AG09309 (cell line): ENCODE data around the gene ZNF365.
"Not testable (repeated sequence)": the region's sequence is repeated elsewhere in the genome, so short reads cannot be mapped to it uniquely, and the experiment has no call there.

Source experiments
- DNase-seq: peaks from one replicate; pipeline ENCODE4 v3.0.0-alpha.2; 2010; ENCODE audit warnings: low read depth
- H3K4me3 ChIP-seq: 2 replicates; pipeline ENCODE4 v1.5.1; 2011; ENCODE audit warnings: mild to moderate bottlenecking, low read depth, low read length, moderate library complexity; ENCODE audit not compliant: control insufficient read depth
- CTCF ChIP-seq: IDR thresholded peaks from 2 replicates; pipeline ENCODE4 v1.5.1; 2011; ENCODE audit warnings: mild to moderate bottlenecking, low read depth, low read length, inconsistent platforms; ENCODE audit not compliant: insufficient read depth, control insufficient read depth; ENCODE audit errors: missing control alignments

The ZNF365 gene

DNA sequence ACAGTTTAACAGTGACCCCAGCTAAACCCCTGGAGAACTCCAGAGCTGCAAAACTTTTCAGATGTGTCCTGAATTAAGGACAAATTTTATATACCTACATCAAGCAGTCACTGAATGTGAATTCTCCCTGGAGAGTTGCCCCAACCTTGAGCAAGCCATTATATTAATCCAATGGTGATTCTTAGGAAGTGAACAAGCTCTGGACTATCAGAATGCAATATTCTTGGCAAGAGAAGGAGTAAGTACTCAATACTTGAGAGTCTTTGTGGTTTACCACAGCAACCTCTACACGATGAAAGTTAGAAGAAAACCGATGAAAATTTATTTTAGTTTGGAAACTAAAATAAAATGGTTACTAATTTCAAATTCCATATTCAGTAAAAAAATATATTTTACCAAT is 19.3 kb upstream of the ZNF365 start:
- no peak for TF ChIP-seq CTCF
- peak; percentile 48 for DNase-seq
- H3K4me3 ChIP-seq = no peak overlapping the region

- H3K4me3 ChIP-seq = no peak overlapping the region
- no peak for DNase-seq
- TF ChIP-seq CTCF = no peak
Measured at GRCh38 chr10:62356447-62356846, 17.7 kb upstream of the ZNF365 start.

DNA sequence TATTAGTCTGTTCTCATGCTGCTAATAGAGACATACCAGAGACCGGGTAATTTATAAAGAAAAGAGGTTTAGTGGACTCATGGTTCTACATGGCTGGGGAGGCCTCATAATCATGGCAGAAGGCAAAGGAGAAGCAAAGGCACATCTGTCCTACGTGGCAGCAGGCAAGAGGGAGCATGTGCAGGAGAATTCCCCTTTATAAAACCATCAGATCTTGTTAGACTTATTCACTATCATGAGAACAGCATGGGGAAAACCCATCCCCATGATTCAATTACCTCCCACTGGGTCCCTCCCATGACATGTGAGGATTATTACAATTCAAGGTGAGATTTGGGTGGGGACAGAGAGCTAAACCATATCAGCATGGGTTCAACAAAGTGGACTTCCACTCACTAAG is 16.0 kb upstream of the ZNF365 start:
- not testable (repeated sequence) for DNase-seq, H3K4me3 ChIP-seq

DNA sequence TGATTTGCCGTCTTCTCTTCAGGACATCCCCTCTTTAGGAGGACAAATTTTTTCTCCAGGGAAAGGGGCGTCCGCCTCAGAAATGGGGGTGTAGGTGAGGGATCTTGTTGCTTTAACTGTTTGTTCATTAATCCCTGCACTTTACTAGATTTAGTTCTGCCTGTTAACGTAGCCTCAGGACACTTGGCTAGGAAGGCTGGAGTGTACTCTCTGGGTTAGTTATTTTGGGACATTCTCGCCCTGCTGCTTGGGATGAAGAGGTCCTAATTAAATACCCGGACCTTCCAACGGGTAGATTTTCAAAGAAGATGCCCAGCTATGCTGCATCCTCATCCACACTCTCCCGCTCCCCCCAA is 552 bp upstream of the ZNF365 start:
- H3K4me3 ChIP-seq = peak overlapping the region; percentile 69
- no peak for TF ChIP-seq CTCF
- DNase-seq = no peak

DNA sequence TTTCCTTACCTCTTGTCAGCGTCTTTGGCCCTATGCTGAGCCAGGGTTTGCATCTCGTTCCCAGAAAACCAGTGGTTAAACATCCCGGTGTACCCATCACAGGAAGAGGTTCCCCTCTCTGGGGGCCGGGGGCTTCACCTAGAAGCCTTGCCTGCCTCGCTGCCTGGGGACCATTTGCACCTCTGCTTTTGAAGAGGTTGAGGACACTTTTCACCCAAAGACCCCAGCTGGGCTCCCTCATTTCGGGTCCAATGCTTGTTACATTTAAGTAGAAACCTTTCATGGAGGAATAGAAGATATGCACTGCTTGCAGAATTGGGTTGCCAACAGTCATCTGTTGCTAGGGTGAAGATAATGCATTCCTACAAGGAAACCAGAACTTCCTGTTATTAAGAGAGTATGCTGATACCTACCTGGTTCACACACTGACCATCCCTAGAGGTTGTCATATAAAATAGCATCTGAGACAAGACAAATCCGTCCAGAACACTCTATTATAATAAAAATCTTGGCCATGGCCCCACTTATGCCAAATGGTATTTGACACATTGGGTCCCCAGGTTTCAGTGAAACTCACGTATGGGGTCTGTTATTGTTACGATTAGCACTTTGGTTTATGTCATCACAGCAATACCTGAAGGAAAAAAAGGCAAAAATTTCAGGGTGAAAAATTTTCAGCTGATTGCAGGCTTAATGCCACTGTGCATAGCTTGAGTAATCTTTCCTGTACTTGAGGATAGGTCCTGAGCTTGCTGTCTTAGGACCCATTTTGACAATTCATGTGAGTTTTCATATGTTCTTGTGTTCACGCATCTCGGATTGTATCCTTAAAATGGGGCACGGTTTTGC is 917 bp downstream of the ZNF365 start:
- DNase-seq = no peak
- H3K4me3 ChIP-seq = peak overlapping the region; percentile 69
- TF ChIP-seq CTCF = no peak

- TF ChIP-seq CTCF = no peak
- H3K4me3 ChIP-seq = no peak overlapping the region
- DNase-seq = no peak
Measured at GRCh38 chr10:62376071-62377025, 2.2 kb downstream of the ZNF365 start.

DNA sequence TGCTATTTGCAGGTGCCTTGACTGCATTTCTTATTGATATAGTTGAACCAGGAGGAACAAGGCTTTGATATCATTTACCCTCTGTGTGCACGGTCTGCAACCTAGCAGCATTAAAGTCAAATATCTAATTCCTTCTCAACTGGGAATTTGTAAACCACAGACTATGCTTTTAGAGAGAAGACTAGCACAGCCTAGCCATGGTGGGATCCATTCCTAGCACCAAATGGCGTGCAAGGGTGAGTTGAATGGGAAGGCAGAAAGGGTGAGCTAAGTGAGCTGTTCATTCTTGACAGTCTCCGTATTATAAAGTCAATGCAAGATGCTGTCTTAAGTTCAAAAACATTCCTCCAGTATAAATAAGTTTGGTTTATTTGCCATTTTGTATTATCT is 2.9 kb downstream of the ZNF365 start:
- no peak overlapping the region for H3K4me3 ChIP-seq
- no peak for DNase-seq
- TF ChIP-seq CTCF = no peak
